CD4-positive, alpha-beta memory T cell (primary cell): Measurements from ENCODE around the gene TREML1. TPM values are rescaled to one million over a fixed set of nuclear protein-coding genes. Genes with fewer than 3 reads are reported as not detected.

Experiments used
- CTCF ChIA-PET: fragments of 350-600 bp; sonication (Branson Sonifier 250); formaldehyde crosslinking; loops from one replicate; lab custom pipeline; 2021; ENCODE audit warnings: inconsistent platforms; ENCODE audit not compliant: partially characterized antibody; lab: Charles Lee
- POLR2A ChIA-PET: fragments of 350-600 bp; sonication (Branson Sonifier 250); formaldehyde crosslinking; loops from one replicate; lab custom pipeline; 2021; ENCODE audit not compliant: partially characterized antibody; lab: Charles Lee
- DNase-seq, 5 donors: peaks; one replicate each; pipeline versions ENCODE4 v3.0.0 to v3.0.0-alpha.2; 2020 to 2022; ENCODE audit warnings: mixed read lengths in 1 of 5
- H3K27ac ChIP-seq: one replicate; pipeline ENCODE4 v1.7.0; 2013; ENCODE audit warnings: low read depth, low read length
- H3K27me3 ChIP-seq: 2 replicates; pipeline ENCODE4 v1.7.0; 2013; ENCODE audit warnings: mild to moderate bottlenecking, low read length, moderate library complexity; ENCODE audit not compliant: insufficient read depth
- H3K36me3 ChIP-seq: 2 replicates; pipeline ENCODE4 v1.7.0; 2013; ENCODE audit warnings: mild to moderate bottlenecking, low read length, moderate library complexity; ENCODE audit not compliant: insufficient read depth
- H3K4me1 ChIP-seq: 2 replicates; pipeline ENCODE4 v1.7.0; 2013; ENCODE audit warnings: mild to moderate bottlenecking, low read length, moderate library complexity; ENCODE audit not compliant: insufficient read depth
- H3K4me3 ChIP-seq, 2 donors: one replicate each; pipeline ENCODE4 v1.7.0; 2013; ENCODE audit warnings: low read length in 2 of 2, mild to moderate bottlenecking in 1 of 2
- H3K9me3 ChIP-seq, 2 donors: one replicate each; pipeline ENCODE4 v1.7.0; 2013; ENCODE audit warnings: low read length in 2 of 2, control low read depth in 1 of 2; ENCODE audit not compliant: control insufficient read depth in 1 of 2
- H3K27ac Mint-ChIP-seq, 7 donors: one replicate each; pipeline ENCODE4 v1.8.0; 2020 to 2021; ENCODE audit warnings: mixed read lengths in 7 of 7, mild to moderate bottlenecking in 6 of 7, inconsistent platforms in 3 of 7, moderate library complexity in 3 of 7
- H3K27me3 Mint-ChIP-seq, 2 donors: one replicate each; pipeline ENCODE4 v1.8.0; 2020 to 2021; ENCODE audit warnings: mixed read lengths in 2 of 2
- H3K36me3 Mint-ChIP-seq, 2 donors: one replicate each; pipeline ENCODE4 v1.8.0; 2020 to 2021; ENCODE audit warnings: mixed read lengths in 2 of 2, inconsistent platforms in 1 of 2, mild to moderate bottlenecking in 1 of 2
- H3K4me1 Mint-ChIP-seq, 4 donors: one replicate each; pipeline ENCODE4 v1.8.0; 2020 to 2021; ENCODE audit warnings: mixed read lengths in 4 of 4, mild to moderate bottlenecking in 1 of 4
- H3K4me3 Mint-ChIP-seq, 8 donors: one replicate each; pipeline ENCODE4 v1.8.0; 2020 to 2021; ENCODE audit warnings: mixed read lengths in 8 of 8, mild to moderate bottlenecking in 7 of 8, moderate library complexity in 6 of 8, inconsistent platforms in 3 of 8
- H3K9me3 Mint-ChIP-seq, 8 donors: one replicate each; pipeline ENCODE4 v1.8.0; 2020 to 2021; ENCODE audit warnings: mixed read lengths in 8 of 8, mild to moderate bottlenecking in 5 of 8, inconsistent platforms in 3 of 8, moderate library complexity in 1 of 8
- intact Hi-C: fragments of 100-400 bp; cut with micrococcal nuclease; formaldehyde crosslinking; loops from one replicate; pipeline ENCODE4 v1.15.1; 2023
- polyA plus RNA-seq, 2 donors: library from polyadenylated mRNA; unstranded; fragments of 300-500 nt; fragmentation: Illumina TruSeq; gene quantifications; one replicate each; pipeline ENCODE4 v1.2.3, GENCODE V29; 2021
- total RNA-seq, 2 experiments: library from RNA; stranded (reverse); gene quantifications; one replicate each; pipeline ENCODE4 v1.2.3, GENCODE V29; 2021

TREML1 gene
- total and polyA plus RNA-seq, 4 experiments from 2014 or later = not detected

DNA sequence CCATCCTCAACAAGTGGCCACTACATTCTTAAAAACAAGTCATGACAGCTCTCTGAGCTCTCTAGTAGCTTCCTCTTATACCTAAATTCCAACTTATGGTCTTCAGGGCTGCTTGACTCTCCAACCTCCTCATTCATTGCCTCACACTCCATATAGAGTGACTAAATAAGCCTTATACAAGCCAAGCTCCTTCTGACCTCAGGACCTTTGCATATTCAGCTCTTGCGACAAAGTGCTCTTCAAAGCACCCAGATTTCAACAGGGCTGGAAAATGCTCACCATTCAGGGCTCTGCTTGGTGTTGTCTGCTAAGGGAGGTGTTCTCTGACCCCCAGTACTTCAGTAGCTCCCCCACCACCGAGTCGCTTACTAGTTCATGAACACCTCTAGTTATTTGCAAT is 43.1 kb upstream of the TREML1 start:
- peaks cover 41% of the 10 kb centered on the region for H3K4me1 ChIP-seq
- CTCF ChIA-PET = interaction anchor here (0.9 to 3.7 kb wide), 2 partner anchors 15 to 24 kb away, joined by 3 to 26 read pairs; no protein-coding TSS in a partner anchor

DNA sequence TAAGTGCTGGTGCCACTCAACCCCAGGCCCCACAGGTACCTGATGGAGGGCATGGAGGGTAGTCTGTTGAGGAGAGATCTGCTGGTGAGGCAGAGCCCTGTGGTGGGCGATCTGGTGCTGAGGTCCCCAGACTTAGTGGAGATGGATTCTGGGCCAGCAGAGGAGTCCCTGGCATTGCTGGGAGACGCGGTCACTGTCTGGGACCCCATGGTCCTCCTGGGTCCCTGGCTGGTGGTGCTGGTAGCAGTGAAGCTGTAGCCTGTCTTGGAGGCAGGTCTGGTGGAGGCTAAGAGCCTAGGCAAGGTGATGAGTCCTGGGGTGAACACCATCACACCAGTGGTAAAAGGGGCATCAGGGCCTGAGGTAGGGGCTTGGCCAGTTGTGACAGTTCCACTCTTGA is 40.2 kb upstream of the TREML1 start:
- Mint-ChIP-seq H3K4me1 (peaks cover 25 to 57% (median 42%) of the 10 kb centered on the region in 4 donors), H3K27me3 (no peaks in the 10 kb centered on the region), H3K36me3 (peaks cover 10 to 28% of the 10 kb centered on the region in 2 donors), H3K27ac (peak overlapping the region in 6 of 7 donors; percentile 33 to 88 (median 72)), H3K9me3 (peaks cover 0 to 8% (median 3%) of the 10 kb centered on the region in 8 donors), H3K4me3 (no peak overlapping the region)
- ChIA-PET POLR2A (no interaction called here), CTCF (interaction anchor here (3.7 kb wide), 1 partner anchor 12 kb away, joined by 26 read pairs; no protein-coding TSS in a partner anchor)
- intact Hi-C loops = no loop called here
- Histone ChIP-seq H3K27ac (no peak overlapping the region), H3K27me3 (no peaks in the 10 kb centered on the region), H3K9me3 (no peaks in the 10 kb centered on the region), H3K36me3 (no peaks in the 10 kb centered on the region), H3K4me3 (no peak overlapping the region), H3K4me1 (peaks cover 24% of the 10 kb centered on the region)
- DNase-seq = no peak

More for the DNA sequence above, 43.1 kb upstream of the TREML1 start:
- POLR2A ChIA-PET = no interaction called here
- intact Hi-C loops = no loop called here
- Histone ChIP-seq H3K4me3 (no peak overlapping the region), H3K9me3 (no peaks in the 10 kb centered on the region), H3K36me3 (no peaks in the 10 kb centered on the region), H3K27me3 (no peaks in the 10 kb centered on the region), H3K27ac (no peak overlapping the region)
- DNase-seq = no peak
- Mint-ChIP-seq H3K36me3 (peaks cover 10 to 14% of the 10 kb centered on the region in 2 donors), H3K9me3 (no peaks in the 10 kb centered on the region), H3K4me3 (no peak overlapping the region), H3K27ac (peak overlapping the region in 6 of 7 donors; percentile 22 to 86 (median 69)), H3K27me3 (no peaks in the 10 kb centered on the region), H3K4me1 (peaks cover 51 to 83% (median 67%) of the 10 kb centered on the region in 4 donors)

DNA sequence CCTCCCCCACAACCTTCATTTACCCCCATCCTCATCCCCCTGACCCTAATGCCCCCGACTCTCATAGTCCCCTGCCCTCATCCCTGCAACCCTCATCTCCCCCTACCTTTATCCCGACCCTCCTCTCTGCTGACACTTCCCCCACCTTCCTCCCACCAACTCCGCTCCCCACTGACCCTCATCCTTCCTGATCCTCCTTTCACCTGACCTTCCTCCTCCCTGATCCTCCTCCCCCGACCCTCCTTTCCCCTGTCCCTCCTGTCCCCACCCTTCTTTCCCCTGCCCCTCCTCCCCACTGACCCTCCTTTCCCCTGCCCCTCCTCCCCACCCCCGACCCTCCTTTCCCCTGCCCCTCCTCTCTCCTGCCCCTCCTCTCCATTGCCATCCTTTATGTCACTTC is 39.7 kb upstream of the TREML1 start:
- Mint-ChIP-seq H3K27me3 (no peaks in the 10 kb centered on the region), H3K4me1 (peaks cover 23 to 53% (median 39%) of the 10 kb centered on the region in 4 donors), H3K27ac (peak overlapping the region in 3 of 7 donors; percentile 68 to 81 (median 69)), H3K9me3 (peaks cover 0 to 9% (median 3%) of the 10 kb centered on the region in 8 donors), H3K36me3 (peaks cover 10 to 29% of the 10 kb centered on the region in 2 donors), H3K4me3 (no peak overlapping the region)
- H3K27ac ChIP-seq = no peak overlapping the region
- DNase-seq = no peak
- no peaks in the 10 kb centered on the region for H3K36me3 ChIP-seq
- CTCF ChIA-PET = no interaction called here
- POLR2A ChIA-PET = no interaction called here
- H3K9me3 ChIP-seq = no peaks in the 10 kb centered on the region
- H3K4me3 ChIP-seq = no peak overlapping the region
- intact Hi-C loops = no loop called here
- H3K27me3 ChIP-seq = no peaks in the 10 kb centered on the region
- peaks cover 22% of the 10 kb centered on the region for H3K4me1 ChIP-seq

DNA sequence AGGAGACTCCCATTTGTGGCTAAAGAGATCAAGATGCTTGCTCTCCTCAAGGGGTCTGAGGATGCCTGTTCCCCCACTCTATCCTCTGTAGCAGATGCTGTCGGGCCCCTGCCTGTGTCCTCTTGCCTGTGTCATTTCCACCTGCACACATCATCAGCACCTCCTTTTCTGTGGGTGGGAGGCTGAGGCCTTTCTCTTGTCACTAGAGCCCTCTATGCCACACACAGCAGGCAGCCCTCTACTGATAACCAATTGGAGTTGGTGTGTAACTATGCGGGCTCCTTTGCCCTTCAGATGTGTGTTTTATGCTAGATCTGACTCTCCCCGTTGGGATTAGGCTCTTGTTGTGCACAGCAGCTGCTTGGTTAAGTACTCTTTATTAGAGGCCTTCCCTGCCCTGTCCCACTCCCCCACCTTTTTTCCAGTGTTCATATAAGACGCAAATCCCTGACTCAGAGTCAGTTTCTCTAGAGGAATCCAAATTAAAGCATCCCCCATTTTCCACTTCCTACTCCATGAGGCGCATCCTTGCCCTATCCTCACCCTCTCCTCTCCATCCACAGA is 39.1 kb upstream of the TREML1 start:
- no peak for DNase-seq

DNA sequence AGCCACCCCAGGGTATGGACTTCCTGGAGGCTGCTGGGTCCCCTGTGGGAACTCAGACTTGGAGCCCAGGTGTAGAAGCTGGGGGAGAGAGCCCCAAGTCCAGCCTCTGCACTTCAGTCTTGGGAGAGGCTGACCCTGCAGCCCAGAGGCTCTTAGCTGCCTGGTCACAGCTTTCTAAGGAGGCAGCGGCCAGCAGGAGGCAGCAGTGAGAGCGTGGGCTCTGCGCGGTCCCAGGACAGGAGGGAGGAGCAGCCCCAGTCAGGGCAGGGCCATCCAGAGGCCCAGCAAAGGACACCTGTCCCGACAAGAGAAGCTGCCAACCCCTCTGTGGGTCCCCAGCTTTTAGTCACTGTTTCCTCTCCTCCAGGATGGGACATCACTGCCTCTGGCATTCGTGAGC is 37.4 kb upstream of the TREML1 start:
- peaks cover 24% of the 10 kb centered on the region for H3K4me1 ChIP-seq
- no peak overlapping the region for H3K4me3 ChIP-seq
- DNase-seq = peak in 2 of 5 donors; percentile 13 to 19
- intact Hi-C loops = no loop called here
- CTCF ChIA-PET = interaction anchor here (0.7 to 1.7 kb wide), 6 partner anchors 8 to 128 kb away, joined by 3 to 8 read pairs (median 6); partner anchors contain the start of gene TREML2
- no peak overlapping the region for H3K27ac ChIP-seq
- Mint-ChIP-seq H3K9me3 (peaks cover 0 to 9% (median 3%) of the 10 kb centered on the region in 8 donors), H3K4me3 (no peak overlapping the region), H3K4me1 (peaks cover 20 to 40% (median 32%) of the 10 kb centered on the region in 4 donors), H3K27ac (peak overlapping the region in 1 of 7 donors; percentile 13), H3K36me3 (peaks cover 8 to 18% of the 10 kb centered on the region in 2 donors), H3K27me3 (no peaks in the 10 kb centered on the region)
- no peaks in the 10 kb centered on the region for H3K27me3 ChIP-seq
- no peaks in the 10 kb centered on the region for H3K9me3 ChIP-seq
- POLR2A ChIA-PET = no interaction called here
- no peaks in the 10 kb centered on the region for H3K36me3 ChIP-seq

More for the DNA sequence above, 39.1 kb upstream of the TREML1 start:
- no peaks in the 10 kb centered on the region for H3K27me3 ChIP-seq
- H3K4me3 ChIP-seq = no peak overlapping the region
- H3K36me3 ChIP-seq = no peaks in the 10 kb centered on the region
- H3K4me1 ChIP-seq = peaks cover 22% of the 10 kb centered on the region
- Mint-ChIP-seq H3K27me3 (no peaks in the 10 kb centered on the region), H3K36me3 (peaks cover 10 to 29% of the 10 kb centered on the region in 2 donors), H3K4me1 (peaks cover 28 to 53% (median 40%) of the 10 kb centered on the region in 4 donors), H3K9me3 (peaks cover 0 to 9% (median 3%) of the 10 kb centered on the region in 8 donors), H3K4me3 (no peak overlapping the region), H3K27ac (peak overlapping the region in 4 of 7 donors; percentile 62 to 90 (median 74))
- POLR2A ChIA-PET = no interaction called here
- H3K9me3 ChIP-seq = no peaks in the 10 kb centered on the region
- H3K27ac ChIP-seq = no peak overlapping the region
- intact Hi-C loops = no loop called here
- CTCF ChIA-PET = no interaction called here

DNA sequence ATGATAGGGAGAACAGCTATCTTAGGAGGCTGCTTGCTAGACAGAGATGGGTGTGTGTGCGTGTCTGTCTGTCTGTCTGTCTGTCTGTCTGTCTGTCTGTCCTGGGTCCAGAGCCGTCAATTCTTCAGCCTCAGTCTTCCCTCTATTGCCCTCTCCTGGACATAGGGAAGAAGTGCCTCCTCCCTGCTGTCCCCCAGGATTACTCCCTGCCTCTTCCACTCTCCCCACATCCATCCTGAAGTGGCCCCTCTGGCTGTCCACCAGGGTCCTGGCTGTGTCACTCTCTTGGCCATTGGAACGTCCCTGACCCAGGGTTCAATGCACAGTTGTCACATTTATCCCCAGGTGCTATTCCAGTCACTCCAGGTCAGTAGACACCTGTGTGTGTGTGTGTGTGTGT is 36.6 kb upstream of the TREML1 start:
- H3K9me3 Mint-ChIP-seq = peaks cover 0 to 9% (median 3%) of the 10 kb centered on the region in 8 donors
- ChIA-PET POLR2A (no interaction called here), CTCF (interaction anchor here (1.4 to 3.7 kb wide), 5 partner anchors 9 to 129 kb away, joined by 3 to 14 read pairs (median 6); partner anchors contain the start of gene TREML2)
- Histone ChIP-seq H3K9me3 (no peaks in the 10 kb centered on the region), H3K4me3 (no peak overlapping the region), H3K27me3 (no peaks in the 10 kb centered on the region), H3K4me1 (peaks cover 24% of the 10 kb centered on the region), H3K27ac (no peak overlapping the region), H3K36me3 (no peaks in the 10 kb centered on the region)
- H3K4me3 Mint-ChIP-seq = no peak overlapping the region
- intact Hi-C loops = no loop called here
- no peak for DNase-seq
- no peaks in the 10 kb centered on the region for H3K27me3 Mint-ChIP-seq
- H3K4me1 Mint-ChIP-seq = peaks cover 19 to 40% (median 28%) of the 10 kb centered on the region in 4 donors
- H3K36me3 Mint-ChIP-seq = peaks cover 8 to 18% of the 10 kb centered on the region in 2 donors
- H3K27ac Mint-ChIP-seq = peak overlapping the region in 2 of 7 donors; percentile 10 to 24

DNA sequence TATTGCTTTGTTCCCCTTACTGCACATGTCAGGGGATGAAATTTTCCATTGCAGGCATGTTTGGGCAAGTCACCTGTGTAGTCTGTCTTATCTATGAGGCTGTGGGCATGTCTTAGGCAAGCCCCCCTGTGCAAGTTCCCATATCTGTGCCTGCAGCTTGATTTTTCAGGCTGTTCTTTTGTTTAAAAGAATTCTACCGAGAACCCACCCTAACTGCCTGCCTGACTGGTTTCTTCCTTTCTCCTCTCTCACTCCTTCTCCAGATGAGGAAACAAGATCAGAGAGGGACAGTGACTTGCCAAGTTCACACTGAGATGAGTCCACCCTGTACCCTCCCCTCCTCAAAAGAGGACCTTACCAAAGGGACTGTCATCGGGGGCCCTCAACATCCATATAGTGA is 35.8 kb upstream of the TREML1 start:
- Histone ChIP-seq H3K9me3 (no peaks in the 10 kb centered on the region), H3K27me3 (no peaks in the 10 kb centered on the region), H3K4me1 (peaks cover 24% of the 10 kb centered on the region), H3K36me3 (no peaks in the 10 kb centered on the region), H3K4me3 (no peak overlapping the region), H3K27ac (no peak overlapping the region)
- H3K27me3 Mint-ChIP-seq = no peaks in the 10 kb centered on the region
- H3K27ac Mint-ChIP-seq = no peak overlapping the region
- peaks cover 0 to 9% (median 3%) of the 10 kb centered on the region in 8 donors for H3K9me3 Mint-ChIP-seq
- peaks cover 21 to 32% (median 22%) of the 10 kb centered on the region in 4 donors for H3K4me1 Mint-ChIP-seq
- intact Hi-C loops = no loop called here
- ChIA-PET POLR2A (no interaction called here), CTCF (interaction anchor here (1.2 to 3.7 kb wide), 4 partner anchors 10 to 130 kb away, joined by 3 to 14 read pairs (median 4); partner anchors contain the start of gene TREML2)
- peaks cover 7 to 18% of the 10 kb centered on the region in 2 donors for H3K36me3 Mint-ChIP-seq
- DNase-seq = no peak
- H3K4me3 Mint-ChIP-seq = no peak overlapping the region
